ENCODE data around the gene DOCK7.
"Not testable (repeated sequence)": the region's sequence is repeated elsewhere in the genome, so short reads cannot be mapped to it uniquely, and the experiment has no call there.

The DOCK7 gene

DNA sequence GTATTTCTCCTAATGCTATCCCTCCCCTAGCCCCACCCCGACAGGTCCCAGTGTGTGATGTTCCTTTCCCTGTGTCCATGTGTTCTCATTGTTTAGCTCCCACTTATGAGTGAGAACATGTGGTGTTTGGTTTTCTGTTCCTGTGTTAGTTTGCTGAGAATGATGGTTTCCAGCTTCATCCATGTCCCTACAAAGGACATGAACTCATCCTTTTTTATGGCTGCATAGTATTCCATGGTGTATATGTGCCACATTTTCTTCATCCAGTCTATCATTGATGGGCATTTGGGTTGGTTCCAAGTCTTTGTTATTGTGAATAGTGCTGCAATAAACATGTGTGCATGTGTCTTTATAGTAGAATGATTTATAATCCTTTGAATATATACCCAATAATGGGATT lies 77.6 kb downstream of the DOCK7 start:
- DNase-seq = not testable (repeated sequence)

- DNase-seq = no peak
These were observed 79.3 kb downstream of the DOCK7 start for GRCh38 chr1:62608905-62609304.

- DNase-seq = no peak
These were observed 86.7 kb downstream of the DOCK7 start for GRCh38 chr1:62601457-62601856.

- DNase-seq = no peak
These were observed 89.1 kb downstream of the DOCK7 start for GRCh38 chr1:62599044-62599443.

- no peak for DNase-seq
These were observed 90.9 kb downstream of the DOCK7 start, which contains the start of gene ANGPTL3 for GRCh38 chr1:62597281-62597680. TSS of gene ANGPTL3 (plus strand) at chr1:62597520. CDS start at chr1:62597567, 47 bp downstream.

DNA sequence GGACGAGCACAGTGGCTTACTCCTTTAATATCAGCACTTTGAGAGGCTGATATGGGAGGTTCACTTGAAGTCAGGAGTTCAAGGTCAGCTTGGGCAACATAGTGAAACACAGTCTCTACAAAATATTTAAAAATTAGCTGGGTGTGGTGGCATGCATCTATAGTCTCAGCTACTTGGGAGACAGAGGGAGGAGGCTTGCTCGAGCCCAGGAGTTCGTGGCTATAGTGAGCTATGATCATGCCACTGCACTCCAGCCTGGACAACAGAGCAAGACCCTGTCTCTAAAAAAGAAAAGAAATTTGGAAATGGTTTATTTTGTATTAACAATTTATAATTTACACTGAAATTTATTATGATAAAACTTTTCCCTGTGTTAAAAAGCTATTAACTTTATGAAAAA lies 92.5 kb downstream of the DOCK7 start:
- no peak for DNase-seq

DNA sequence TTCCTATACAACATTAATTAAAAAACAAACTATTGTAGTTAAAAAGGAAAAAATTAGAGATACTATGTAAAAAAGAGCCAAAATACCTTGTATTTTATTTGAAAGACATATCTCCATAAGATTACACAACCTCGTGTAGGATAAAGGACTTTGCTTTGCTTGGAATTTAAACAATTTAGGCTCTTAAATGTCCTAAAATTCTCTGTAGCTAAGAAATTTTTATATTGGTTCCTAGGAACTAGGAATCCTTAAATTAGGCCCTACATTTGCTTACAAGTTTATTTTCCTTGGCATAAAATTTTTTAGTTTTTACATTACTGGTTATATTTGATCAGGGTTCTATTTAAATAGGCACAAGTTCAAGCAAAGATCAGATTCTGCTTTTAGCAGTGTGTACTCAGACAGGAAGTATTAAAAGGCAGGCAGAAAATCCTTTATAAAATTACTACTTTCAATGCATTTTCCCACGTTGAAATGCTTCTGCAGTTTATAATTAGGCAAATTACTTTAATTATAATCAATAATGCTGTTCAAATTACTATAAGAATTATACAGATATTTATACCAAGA lies 94.3 kb downstream of the DOCK7 start:
- no peak for DNase-seq

DNA sequence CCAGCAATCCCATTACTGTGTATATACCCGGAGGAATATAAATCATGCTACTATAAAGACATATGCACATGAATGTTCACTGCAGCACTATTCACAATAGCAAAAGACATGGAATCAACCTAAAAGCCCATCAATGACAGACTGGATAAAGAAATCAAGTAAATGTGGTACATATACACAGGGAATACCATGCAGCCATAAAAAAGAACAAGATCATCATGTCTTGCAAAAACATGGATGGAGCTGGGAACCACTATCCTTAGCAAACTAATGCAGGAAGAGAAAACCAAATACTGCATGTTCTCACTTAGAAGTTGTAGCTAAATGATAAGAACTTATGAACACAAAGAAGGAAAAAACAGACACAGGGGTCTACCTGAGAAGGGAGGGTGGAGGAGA lies 97.2 kb downstream of the DOCK7 start:
- DNase-seq = no peak

DNA sequence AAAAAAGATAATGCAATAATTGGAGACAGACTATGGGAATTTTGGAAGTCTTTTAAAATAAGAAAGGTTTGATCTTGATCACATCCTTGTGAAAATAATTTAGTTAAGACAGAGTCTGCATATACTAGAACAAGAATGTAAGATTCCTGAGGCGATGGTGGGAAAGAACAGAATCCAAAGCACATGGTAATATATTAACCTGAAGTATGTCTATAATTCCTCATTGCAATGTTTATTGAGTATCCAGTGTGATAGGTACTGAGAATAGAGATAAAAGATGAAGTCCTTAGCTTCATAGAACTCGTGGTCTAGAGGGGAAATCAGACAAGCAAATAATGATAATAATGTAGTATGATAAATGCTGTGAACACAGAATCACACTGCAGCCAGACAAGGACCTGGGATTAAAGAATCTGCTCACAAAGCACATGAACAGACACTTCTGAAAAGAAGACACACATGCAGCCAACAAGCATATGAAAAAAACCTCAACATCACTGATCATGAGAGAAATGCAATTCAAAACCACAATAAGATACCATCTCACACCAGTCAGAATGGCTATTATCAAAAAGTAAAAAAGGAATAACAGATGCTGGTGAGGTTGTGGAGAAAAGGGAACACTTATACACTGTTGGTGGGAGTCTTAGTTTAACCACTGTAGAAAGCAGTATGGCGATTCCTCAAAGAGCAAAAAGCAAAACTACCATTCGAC lies 97.8 kb downstream of the DOCK7 start:
- DNase-seq = no peak

GRCh38 chr1:62589321-62589720 lies 98.9 kb downstream of the DOCK7 start:
- DNase-seq = no peak

- DNase-seq = no peak
These were observed 100.2 kb downstream of the DOCK7 start for GRCh38 chr1:62588000-62588399.

DNA sequence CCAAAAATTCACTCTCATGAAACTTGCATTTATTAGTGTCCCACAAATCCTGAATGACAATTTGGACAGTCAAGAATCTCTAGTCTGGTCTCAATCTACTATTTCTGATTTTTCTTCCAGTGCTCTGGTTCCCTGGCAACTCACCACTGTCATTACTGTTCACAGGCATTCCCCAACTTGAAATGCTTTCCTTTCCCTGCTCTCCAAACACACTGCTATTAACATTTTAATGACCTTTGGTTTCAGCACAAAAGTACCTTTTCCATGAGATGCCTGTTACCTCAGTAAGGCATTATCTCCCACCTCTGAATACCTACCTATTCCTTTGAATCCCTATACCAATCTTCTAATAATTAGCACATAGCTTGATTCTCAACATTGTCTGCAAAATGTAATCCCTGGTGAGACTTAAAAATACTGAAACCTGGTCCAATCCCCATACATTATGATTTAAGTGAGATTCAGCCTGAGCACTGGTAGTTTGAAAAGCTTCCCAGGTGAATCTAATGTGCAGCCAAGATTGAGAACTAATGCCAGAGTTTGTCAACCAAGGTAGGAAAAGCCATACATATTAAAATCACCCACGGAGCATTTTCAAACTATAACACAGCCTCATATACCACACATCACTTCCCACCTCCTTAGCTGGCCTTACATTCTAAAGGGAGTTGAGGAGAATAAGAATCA lies 102.6 kb downstream of the DOCK7 start:
- no peak for DNase-seq

DNA sequence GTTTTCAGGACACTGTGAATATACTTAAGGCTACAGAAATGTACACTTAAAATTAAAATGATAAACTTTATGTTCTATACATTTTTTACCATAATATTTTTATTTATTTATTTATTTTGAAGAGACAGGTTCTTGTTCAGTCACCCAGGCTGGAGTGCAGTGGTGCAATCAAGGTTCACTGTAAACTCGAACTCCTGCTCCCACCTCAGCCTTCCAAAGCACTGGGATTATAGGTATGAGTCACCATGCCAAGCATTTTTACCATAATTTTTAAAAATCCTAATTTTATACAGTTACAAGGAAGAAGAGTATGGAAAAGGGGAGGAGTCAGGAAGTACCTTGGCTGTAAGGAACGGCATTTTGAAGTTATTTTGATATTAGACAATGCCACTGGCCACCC lies 114.5 kb downstream of the DOCK7 start:
- no peak for DNase-seq

- DNase-seq = no peak
These were observed 115.7 kb downstream of the DOCK7 start for GRCh38 chr1:62572476-62572875.

DNA sequence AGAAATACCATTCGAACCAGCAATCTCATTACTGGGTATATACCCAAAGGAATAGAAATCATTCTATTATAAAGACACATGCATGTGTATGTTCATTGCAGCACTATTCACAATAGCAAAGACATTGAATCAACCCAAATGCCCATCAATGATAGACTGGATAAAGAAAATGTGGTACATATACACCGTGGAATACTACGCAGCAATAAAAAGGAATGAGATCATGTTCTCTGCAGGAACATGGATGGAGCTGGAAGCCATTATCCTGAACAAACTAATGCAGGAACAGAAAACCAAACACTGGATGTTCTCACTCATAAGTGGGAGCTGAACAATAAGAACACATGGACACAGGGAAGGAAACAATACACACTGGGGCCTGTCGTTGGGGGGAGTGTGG lies 116.7 kb downstream of the DOCK7 start:
- DNase-seq = not testable (repeated sequence)

GRCh38 chr1:62567926-62568325 lies 120.3 kb downstream of the DOCK7 start:
- DNase-seq = not testable (repeated sequence)

GRCh38 chr1:62567182-62567581 lies 121.0 kb downstream of the DOCK7 start:
- not testable (repeated sequence) for DNase-seq

DNA sequence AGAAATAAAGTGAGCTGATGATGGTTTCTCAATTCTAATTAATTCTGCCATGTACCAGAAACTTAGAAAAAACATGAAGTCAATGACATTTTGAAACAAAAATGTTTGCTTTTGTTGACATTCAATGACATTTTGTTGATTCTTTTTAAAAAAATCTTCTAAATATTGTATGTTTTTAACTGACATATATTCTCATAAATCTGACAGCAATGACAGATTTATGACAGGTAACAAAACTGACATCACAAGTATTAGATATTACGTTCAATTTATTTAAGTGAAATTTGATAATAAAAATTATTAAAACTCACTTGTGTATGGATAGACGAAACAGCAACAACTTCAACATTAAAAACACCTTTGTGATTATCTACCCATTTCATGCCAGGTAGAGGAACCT lies 126.9 kb downstream of the DOCK7 start:
- DNase-seq = no peak

DNA sequence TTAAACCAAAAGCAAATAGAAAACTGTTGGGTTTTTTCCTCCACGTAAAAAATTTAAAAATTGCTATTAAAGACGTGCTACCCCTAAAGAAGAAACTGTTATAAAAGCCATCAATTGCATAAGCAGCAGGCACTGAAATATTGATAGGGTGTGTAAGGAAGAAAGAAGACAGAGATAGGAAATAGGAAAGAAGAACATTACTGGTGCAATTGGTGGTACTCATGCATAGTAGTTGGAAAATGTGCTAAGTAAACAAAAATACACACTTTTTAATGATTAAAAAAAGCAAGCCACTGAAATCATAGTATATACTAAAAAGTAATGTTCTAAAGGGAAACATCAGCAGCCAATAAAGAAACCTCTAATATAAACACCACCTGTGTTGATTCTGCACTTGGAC lies 143.6 kb downstream of the DOCK7 start:
- DNase-seq = no peak

- no peak for DNase-seq
These were observed 147.1 kb downstream of the DOCK7 start for GRCh38 chr1:62541048-62541447.

DNA sequence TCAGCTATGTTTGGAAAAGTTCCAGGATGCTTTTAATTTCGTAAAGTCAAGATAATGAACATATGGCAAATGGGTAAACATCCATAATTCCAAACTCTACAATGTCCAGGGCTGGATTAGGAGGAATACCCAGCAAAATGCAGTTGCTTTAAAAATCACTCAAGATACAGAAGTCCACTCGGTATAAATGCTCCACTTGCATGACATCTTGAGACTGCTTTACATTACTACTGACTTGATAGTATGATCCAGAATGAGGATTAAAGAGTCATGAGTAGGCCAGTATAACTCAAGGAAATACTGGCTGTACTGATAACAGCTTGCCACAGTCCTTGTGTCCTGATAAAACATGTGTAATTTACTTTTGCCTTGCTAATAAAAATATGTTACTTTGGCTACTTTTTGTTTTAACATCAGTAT lies 149.1 kb downstream of the DOCK7 start:
- no peak for DNase-seq

GRCh38 chr1:62536865-62537264 lies 151.3 kb downstream of the DOCK7 start:
- no peak for DNase-seq

GRCh38 chr1:62530516-62531154 lies 157.6 kb downstream of the DOCK7 start:
- DNase-seq = peak; percentile 8

DNA sequence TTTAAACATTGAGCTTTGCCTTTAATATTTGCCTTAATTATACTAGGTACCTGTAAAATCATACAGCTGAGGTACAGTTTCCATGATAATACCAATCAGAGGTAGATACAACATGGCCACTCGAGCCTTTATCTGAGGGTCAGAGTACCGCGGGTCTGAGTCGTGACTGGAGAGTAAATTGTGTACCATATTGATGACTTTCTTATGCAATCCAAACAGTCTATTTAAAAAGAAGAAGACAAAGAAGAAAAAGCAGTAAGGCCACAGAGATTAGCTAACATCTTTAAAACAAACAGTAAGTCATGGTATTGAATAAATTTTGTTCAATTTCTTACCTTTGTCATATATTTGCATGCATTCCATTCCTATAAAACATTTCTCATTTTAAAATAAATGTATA lies 159.0 kb downstream of the DOCK7 start:
- no peak for DNase-seq
